Lower leg skin (tissue), 4 donors: ENCODE results near the gene CDH23. TPM values are rescaled to one million over a fixed set of nuclear protein-coding genes. Genes with fewer than 3 reads are reported as not detected.

Source experiments
- DNase-seq, 2 donors: peaks; one replicate each; pipeline ENCODE4 v3.0.0-alpha.2; 2019; ENCODE audit warnings: low spot score in 2 of 2
- H3K4me3 ChIP-seq: fragments of 200-600 bp; sonication (generic); 2 replicates; pipeline ENCODE4 v1.5.1; 2017; ENCODE audit warnings: mild to moderate bottlenecking, low read depth; ENCODE audit not compliant: poor library complexity, severe bottlenecking
- CTCF ChIP-seq, 3 donors: fragments of 450-650 bp; IDR thresholded peaks; one replicate each; pipeline ENCODE4 v1.5.1; 2016; ENCODE audit warnings: antibody characterized with exemption in 3 of 3, mild to moderate bottlenecking in 3 of 3, moderate library complexity in 2 of 3
- POLR2A ChIP-seq, 2 donors: fragments of 450-650 bp; IDR thresholded peaks; one replicate each; pipeline ENCODE4 v1.6.1; 2016 to 2017; ENCODE audit warnings: antibody characterized with exemption in 2 of 2, mild to moderate bottlenecking in 1 of 2, moderate library complexity in 1 of 2
- WGBS, 2 donors: methylation state at CpG; one replicate each; pipeline ENCODE4 v1.1.5; 2018; 5-methylcytosine and 5-hydroxymethylcytosine counted together
- intact Hi-C: fragments of 100-400 bp; cut with DNase I; formaldehyde crosslinking; loops from one replicate; pipeline ENCODE4 v1.15.0; 2023; ENCODE audit warnings: low total_unique reads
- total RNA-seq, 4 donors: library from RNA; depleted of rRNA; stranded (reverse); fragments of >200 nt; gene quantifications; one replicate each; pipeline ENCODE4 v1.1.0, GENCODE V29; 2016

Gene CDH23
- total RNA-seq, 4 donors from 2014 or later: 1.7 to 9.2 (median 2.6) TPM

DNA sequence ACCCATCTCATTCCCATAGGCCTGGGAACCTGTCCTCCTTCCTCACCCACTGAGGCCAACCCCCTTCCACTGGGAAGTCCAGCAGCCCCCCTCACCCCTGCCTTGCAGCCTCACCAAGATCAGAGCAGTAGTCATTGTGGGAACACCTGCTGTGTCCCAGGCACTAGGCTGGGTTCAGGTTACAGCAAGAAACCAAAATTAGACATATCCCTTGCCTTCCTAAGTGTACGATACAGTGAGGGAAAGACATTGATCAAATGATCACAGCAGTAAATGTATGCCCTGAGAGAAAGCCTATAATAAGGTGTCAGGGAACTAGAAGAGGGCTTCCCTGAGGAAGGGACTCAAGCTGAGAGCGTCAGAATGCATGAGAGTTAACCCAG is 339.8 kb downstream of the CDH23 start:
- H3K4me3 ChIP-seq: no peak overlapping the region
- WGBS, 2 donors: 63 to 65% methylated on average over 2 of the region's 2 CpGs
- intact Hi-C loops: no loop called here
- no peak for DNase-seq
- no peak for TF ChIP-seq POLR2A (IDR thresholded peaks at IDR 0.05)
- no peak for TF ChIP-seq CTCF (IDR thresholded peaks at IDR 0.05)

GRCh38 chr10:71737001-71737833 is 340.5 kb downstream of the CDH23 start:
- intact Hi-C loops: no loop called here
- no peak overlapping the region for H3K4me3 ChIP-seq
- no peak for DNase-seq
- WGBS, 2 donors: 53 to 58% methylated on average over 12 of the region's 12 CpGs
- TF ChIP-seq CTCF (IDR thresholded peaks at IDR 0.05) (no peak), POLR2A (IDR thresholded peaks at IDR 0.05) (no peak)

- H3K4me3 ChIP-seq: no peak overlapping the region
- TF ChIP-seq POLR2A (IDR thresholded peaks at IDR 0.05): no peak
- TF ChIP-seq CTCF (IDR thresholded peaks at IDR 0.05): no peak
- 53 to 59% methylated on average over 3 of the region's 3 CpGs for whole genome bisulfite sequencing, 2 donors
- no peak for DNase-seq
- intact Hi-C loops: no loop called here
Measured at GRCh38 chr10:71737834-71738197, 341.1 kb downstream of the CDH23 start.

DNA sequence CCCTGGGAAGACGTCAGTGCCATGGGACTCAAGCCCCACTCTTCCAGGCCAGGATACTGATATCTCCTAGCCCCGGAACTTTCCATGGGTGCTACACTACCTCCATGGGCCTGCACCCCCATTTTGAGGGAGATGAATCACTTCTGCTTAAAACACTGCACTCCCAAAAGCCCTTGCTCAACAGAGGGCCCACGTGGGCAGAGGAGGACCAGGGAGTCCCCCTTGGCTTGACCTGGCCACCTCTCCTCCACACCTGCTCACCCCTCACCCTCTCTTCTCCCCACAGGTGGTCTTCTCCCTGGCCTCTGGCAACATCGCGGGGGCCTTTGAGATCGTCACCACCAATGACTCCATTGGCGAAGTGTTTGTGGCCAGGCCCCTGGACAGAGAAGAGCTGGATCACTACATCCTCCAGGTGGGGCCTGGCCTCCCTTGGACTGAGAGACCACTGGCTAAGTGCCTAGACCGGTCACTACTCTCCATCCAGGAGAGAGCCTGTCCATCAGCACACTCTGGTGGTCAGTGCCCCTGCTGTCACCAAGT is 342.7 kb downstream of the CDH23 start:
- DNase-seq: no peak
- intact Hi-C loops: no loop called here
- 97% methylated on average over 8 of the region's 8 CpGs for WGBS, 2 donors
- no peak for TF ChIP-seq CTCF (IDR thresholded peaks at IDR 0.05)
- no peak for TF ChIP-seq POLR2A (IDR thresholded peaks at IDR 0.05)
- H3K4me3 ChIP-seq: no peak overlapping the region

GRCh38 chr10:71740069-71740653 is 343.4 kb downstream of the CDH23 start:
- DNase-seq: no peak
- TF ChIP-seq POLR2A (IDR thresholded peaks at IDR 0.05) (no peak), CTCF (IDR thresholded peaks at IDR 0.05) (no peak)

More at GRCh38 chr10:71740069-71740653, 343.4 kb downstream of the CDH23 start:
- 27 to 42% methylated on average over 9 of the region's 9 CpGs for WGBS, 2 donors
- intact Hi-C loops: no loop called here
- no peak overlapping the region for H3K4me3 ChIP-seq
